Mesodermal cell (in vitro differentiated cells): ENCODE data around the gene SYCE1.
"Not testable (repeated sequence)": the region's sequence is repeated elsewhere in the genome, so short reads cannot be mapped to it uniquely, and the experiment has no call there.

Source experiments
- H3K27ac ChIP-seq: 2 replicates; pipeline ENCODE4 v1.7.0; 2013; ENCODE audit warnings: mild to moderate bottlenecking, low read depth, low read length, moderate library complexity; ENCODE audit not compliant: severe bottlenecking
- H3K36me3 ChIP-seq: 2 replicates; pipeline ENCODE4 v1.7.1; 2013; ENCODE audit warnings: mild to moderate bottlenecking, low read length, moderate library complexity; ENCODE audit not compliant: control insufficient read depth, insufficient read depth
- H3K4me1 ChIP-seq: one replicate; pipeline ENCODE4 v1.7.1; 2013; ENCODE audit warnings: mild to moderate bottlenecking, low read length; ENCODE audit not compliant: insufficient read depth, control insufficient read depth, poor library complexity, severe bottlenecking
- H3K4me3 ChIP-seq: 2 replicates; pipeline ENCODE4 v1.7.0; 2013; ENCODE audit warnings: low read length, control low read depth, mild to moderate bottlenecking; ENCODE audit not compliant: insufficient read depth, poor library complexity, severe bottlenecking; ENCODE audit errors: extremely low read depth
- H3K9me3 ChIP-seq: 2 replicates; pipeline ENCODE4 v1.7.1; 2013; ENCODE audit warnings: mild to moderate bottlenecking, low read length, moderate library complexity; ENCODE audit not compliant: control insufficient read depth
- WGBS, 2 experiments: methylation state at CpG; one replicate each; pipeline ENCODE4 v1.1.5; 2013; ENCODE audit warnings: missing lambda C conversion rate in 2 of 2; ENCODE audit not compliant: insufficient coverage in 2 of 2; 5-methylcytosine and 5-hydroxymethylcytosine counted together

Gene SYCE1

DNA sequence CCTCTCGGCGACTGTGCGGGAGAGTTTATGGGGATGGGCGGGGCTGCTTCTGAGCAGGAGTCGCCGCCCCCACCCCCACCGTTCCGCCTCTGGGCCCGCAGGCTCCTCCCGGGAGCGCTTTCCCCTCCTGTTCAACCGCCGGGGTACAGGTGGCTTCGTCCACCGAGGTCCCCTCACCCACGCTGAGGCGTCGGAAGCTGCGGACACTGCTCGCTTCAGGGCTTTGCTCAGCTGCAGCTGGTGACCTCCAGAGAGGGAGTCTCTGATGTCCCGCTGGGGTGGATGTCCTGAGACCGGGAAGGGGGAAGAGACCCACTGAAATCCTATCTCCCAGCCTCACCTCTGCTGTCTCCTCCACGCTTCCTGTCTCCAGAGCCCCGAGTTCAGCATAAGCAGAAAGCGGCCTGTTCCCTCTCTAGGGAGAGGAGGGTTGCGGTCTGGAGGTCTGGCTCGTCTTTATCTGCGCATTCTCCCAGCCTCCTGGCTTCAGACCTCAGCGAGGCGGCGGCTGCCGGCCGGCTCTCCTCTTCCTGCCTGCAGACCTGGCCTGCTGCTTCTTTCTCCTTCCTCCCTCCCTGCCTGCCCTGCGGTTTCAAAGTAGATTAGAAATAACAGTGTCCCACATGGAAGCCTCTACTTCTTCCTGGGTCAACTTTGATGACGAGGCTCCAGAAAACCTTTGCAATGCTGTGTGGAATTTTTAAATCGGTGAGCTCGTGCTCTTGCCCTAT lies 36.4 kb downstream of the SYCE1 start:
- Histone ChIP-seq H3K4me1 (no peaks in the 10 kb centered on the region), H3K27ac (no peak overlapping the region), H3K4me3 (no peak overlapping the region), H3K9me3 (peaks cover 46% of the 10 kb centered on the region), H3K36me3 (no peaks in the 10 kb centered on the region)
- 84 to 89% methylated on average over 26 to 29 of the region's 37 CpGs for WGBS, 2 experiments

DNA sequence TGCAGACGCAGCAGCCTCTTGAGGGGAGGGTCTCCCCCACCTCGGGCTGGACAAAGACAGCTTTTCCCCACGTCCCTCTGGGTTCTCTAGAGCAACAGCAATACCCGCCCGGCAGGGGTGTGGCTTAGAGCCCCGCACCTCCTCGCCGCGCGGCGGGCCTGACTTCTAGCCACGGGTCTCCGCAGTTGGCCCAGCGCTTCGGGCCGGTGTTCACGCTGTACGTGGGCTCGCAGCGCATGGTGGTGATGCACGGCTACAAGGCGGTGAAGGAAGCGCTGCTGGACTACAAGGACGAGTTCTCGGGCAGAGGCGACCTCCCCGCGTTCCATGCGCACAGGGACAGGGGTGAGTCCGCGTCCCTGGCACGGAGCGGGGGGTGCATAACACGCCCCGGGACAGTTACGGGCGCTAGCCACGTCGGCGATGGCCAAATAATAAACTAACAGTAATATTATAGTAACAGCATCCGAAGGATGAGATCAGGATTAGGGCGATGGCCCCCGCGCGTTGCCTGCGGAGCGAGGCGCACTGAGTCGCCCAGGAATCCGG lies 37.0 kb downstream of the SYCE1 start:
- Histone ChIP-seq H3K4me3 (no peak overlapping the region), H3K9me3 (peaks cover 47% of the 10 kb centered on the region), H3K4me1 (no peaks in the 10 kb centered on the region), H3K27ac (no peak overlapping the region), H3K36me3 (no peaks in the 10 kb centered on the region)
- WGBS, 2 experiments = 87 to 94% methylated on average over 38 to 43 of the region's 50 CpGs

DNA sequence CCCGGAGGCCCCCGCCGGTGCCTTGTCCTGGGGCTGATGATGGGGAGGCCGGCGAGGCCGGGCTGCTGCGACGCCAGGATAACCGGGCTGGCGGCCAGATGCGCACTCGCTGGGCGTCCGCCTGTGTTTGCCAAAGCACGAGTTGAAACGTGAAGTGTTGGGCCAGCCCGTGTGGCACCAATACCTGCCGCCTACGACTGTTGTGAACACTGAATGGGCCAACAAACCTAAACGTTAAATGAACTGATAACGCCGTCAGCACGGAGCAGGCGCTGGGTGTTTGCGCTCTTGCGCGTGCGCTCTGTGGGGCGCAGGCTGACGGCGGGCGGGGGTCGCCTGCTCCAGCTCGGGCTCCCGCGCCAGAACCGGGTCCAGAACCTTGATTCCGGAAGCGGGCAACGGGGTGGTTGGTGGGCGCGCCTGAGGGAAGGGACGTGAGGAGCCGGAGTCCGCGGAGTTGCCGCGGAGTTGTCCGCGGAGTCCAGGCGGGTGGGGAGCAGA lies 37.6 kb downstream of the SYCE1 start:
- 92 to 93% methylated on average over 43 to 51 of the region's 51 CpGs for WGBS, 2 experiments
- peaks cover 48% of the 10 kb centered on the region for H3K9me3 ChIP-seq
- no peak overlapping the region for H3K4me3 ChIP-seq
- H3K36me3 ChIP-seq = no peaks in the 10 kb centered on the region
- H3K27ac ChIP-seq = no peak overlapping the region
- no peaks in the 10 kb centered on the region for H3K4me1 ChIP-seq

DNA sequence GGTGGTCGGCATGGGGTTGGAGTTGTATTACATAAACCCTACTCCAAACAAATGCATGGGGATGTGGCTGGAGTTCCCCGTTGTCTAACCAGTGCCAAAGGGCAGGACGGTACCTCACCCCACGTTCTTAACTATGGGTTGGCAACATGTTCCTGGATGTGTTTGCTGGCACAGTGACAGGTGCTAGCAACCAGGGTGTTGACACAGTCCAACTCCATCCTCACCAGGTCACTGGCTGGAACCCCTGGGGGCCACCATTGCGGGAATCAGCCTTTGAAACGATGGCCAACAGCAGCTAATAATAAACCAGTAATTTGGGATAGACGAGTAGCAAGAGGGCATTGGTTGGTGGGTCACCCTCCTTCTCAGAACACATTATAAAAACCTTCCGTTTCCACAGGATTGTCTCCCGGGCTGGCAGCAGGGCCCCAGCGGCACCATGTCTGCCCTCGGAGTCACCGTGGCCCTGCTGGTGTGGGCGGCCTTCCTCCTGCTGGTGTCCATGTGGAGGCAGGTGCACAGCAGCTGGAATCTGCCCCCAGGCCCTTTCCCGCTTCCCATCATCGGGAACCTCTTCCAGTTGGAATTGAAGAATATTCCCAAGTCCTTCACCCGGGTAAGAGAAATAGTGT lies 38.3 kb downstream of the SYCE1 start, which contains the start of gene CYP2E1:
CYP2E1 (plus strand) TSS at position 407 of the 632 bp plus-strand sequence; CDS start at position 440, 33 bp downstream.
- 60 to 75% methylated on average over 9 to 11 of the region's 16 CpGs for WGBS, 2 experiments
- Histone ChIP-seq H3K4me1 (no peaks in the 10 kb centered on the region), H3K4me3 (no peak within 1 kb of the TSS), H3K9me3 (peaks cover 45% of the 10 kb centered on the region), H3K36me3 (no peaks in the 10 kb centered on the region), H3K27ac (no peak within 1 kb of the TSS)

DNA sequence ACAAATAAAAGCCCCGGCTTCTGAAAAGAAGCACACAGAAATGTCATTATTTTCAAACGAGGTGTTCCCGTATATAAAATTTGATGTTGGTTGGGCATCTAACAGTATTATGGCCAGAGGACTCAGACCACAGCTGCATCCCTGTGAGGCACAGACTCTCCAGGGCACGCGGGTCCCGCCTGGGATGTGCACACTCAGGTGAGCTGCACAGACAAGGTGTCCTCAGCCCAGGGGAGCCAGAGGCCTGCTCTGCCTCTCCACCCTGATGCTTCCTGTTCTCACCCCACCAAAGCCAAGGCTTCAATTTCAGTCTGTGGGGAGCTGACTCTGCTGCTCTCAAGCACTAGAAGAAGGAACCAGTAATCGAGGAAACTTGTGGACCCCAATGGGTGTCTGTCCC lies 39.9 kb downstream of the SYCE1 start:
- Histone ChIP-seq H3K4me3 (no peak overlapping the region), H3K4me1 (no peaks in the 10 kb centered on the region), H3K36me3 (no peaks in the 10 kb centered on the region), H3K27ac (no peak overlapping the region), H3K9me3 (peaks cover 42% of the 10 kb centered on the region)
- 85 to 92% methylated on average over 7 of the region's 7 CpGs for whole genome bisulfite sequencing, 2 experiments

DNA sequence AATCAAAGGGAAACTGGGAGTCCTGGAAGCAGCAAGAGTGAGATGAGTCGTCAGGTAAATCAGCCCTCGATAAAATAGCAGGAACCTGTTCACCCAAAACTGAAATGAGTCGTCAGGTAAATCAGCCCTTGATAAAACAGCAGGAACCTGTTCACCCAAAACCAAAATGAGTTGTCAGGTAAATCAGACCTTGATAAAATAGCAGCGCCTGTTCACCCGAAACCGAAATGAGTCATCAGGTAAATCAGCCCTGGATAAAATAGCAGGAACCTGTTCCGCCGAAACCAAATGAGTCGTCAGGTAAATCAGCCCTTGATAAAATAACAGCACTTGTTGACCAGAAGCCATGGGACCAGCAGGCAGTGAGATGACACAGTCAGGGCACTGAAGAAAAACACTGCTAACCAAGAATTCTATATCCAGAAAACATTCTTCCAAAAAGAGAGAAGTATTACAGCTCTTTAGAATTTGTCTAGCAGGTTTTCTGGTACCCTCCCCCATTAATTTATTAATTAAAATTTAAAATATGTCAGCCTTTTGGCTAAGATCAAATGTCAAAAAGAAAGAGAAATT lies 41.7 kb downstream of the SYCE1 start:
- H3K4me1 ChIP-seq = no peaks in the 10 kb centered on the region
- no peak overlapping the region for H3K27ac ChIP-seq
- WGBS, 2 experiments = 75 to 78% methylated on average over 9 of the region's 9 CpGs
- H3K36me3 ChIP-seq = no peaks in the 10 kb centered on the region
- no peak overlapping the region for H3K4me3 ChIP-seq
- peaks cover 43% of the 10 kb centered on the region for H3K9me3 ChIP-seq

DNA sequence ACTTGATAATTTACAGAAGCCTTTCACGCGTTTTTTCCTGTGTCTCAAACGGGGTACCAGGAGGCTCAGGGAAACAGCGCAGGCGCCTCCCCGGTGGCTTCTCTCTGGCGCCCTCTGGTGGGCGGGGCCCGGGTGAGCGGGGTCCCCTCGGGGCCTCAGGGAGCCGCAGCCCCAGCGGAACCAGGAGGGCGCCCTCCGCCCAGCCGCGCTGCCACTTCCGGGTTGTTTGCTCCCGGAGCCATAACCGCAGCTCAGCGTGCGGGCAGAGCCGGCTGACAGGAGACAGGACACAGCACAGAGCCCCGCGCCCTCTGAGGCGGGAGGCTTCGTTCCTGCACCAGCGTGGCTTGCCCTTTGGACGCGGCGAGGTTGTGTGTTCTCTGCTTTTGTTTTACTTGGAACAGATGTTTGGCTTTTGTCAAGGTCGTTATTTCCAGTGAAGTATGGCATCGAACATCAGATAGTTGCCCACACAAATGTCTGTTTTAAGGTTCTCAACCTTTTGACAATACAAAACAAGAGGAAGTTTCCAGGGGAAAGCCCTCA lies 45.1 kb downstream of the SYCE1 start:
- H3K9me3 ChIP-seq = peaks cover 34% of the 10 kb centered on the region
- no peaks in the 10 kb centered on the region for H3K4me1 ChIP-seq
- 68 to 70% methylated on average over 32 of the region's 33 CpGs for WGBS, 2 experiments
- H3K27ac ChIP-seq = no peak overlapping the region
- H3K36me3 ChIP-seq = no peaks in the 10 kb centered on the region
- no peak overlapping the region for H3K4me3 ChIP-seq

DNA sequence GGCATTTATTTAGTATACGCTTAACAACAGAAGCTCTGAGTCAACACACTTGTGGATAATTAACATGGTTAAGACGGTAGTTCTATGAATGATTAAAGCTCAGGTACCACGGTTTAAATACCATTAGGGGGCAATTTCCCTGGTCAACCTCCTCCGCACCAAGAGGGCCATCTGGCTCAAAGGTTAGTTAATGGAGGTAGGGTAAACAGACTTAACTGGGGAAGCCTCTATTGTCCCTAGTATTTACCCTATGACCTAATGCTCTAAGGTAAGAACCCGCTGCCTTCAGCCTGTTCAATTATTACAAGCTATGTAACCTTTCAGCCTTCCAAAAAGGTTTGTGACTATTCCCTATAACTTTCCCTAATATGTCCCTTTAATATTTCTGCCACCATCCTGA lies 46.9 kb downstream of the SYCE1 start:
- H3K36me3 ChIP-seq, H3K4me3 ChIP-seq, H3K27ac ChIP-seq, H3K4me1 ChIP-seq: not testable (repeated sequence)
- WGBS, 2 experiments = 69 to 81% methylated on average over 4 of the region's 5 CpGs
- H3K9me3 ChIP-seq = peaks cover 40% of the 10 kb centered on the region

DNA sequence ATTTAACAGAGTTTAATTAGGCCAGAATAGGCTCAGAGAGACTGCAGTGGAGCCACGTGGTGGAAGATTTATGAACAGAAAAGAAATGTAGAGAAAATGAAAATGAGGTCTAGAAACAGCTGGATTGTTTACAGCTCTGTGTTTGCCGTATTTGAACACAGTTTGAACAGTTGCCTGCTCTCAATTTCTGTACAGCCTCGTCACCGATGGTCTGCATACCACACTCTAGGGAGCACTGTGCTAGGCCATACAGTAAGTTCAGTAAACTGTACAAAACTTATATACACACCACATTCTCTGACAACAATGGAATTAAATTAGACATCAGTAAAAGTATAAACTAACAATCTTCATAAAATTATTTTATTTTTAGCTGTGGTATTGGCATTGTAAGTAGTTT lies 49.3 kb downstream of the SYCE1 start:
- Histone ChIP-seq H3K27ac (no peak overlapping the region), H3K4me3 (no peak overlapping the region), H3K9me3 (peaks cover 36% of the 10 kb centered on the region), H3K4me1 (no peaks in the 10 kb centered on the region), H3K36me3 (no peaks in the 10 kb centered on the region)
- 45 to 68% methylated on average over 4 of the region's 4 CpGs for WGBS, 2 experiments

DNA sequence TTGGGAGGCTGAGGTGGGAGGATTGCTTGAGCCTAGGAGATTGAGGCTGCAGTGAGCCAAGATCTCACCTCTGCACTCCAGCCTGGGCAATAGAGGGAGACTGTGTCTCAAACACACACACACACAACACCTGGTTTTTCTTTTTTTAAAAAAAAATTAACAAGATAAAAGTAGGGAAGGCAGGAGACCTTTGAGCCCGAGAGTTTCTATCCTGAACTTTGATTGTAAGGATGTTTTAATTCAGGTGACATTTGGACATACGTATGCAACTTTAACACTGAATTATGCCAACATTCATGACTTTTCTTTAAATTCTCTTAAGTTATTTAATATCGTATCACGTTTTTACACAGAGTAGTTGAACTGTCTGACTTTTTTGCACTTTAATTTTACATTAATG lies 49.9 kb downstream of the SYCE1 start:
- WGBS, 2 experiments = no CpG with 5 or more reads among the region's 4 CpGs
- Histone ChIP-seq H3K36me3 (no peaks in the 10 kb centered on the region), H3K4me3 (no peak overlapping the region), H3K27ac (no peak overlapping the region), H3K9me3 (peaks cover 41% of the 10 kb centered on the region), H3K4me1 (no peaks in the 10 kb centered on the region)
